ENCODE data around the gene ANKRD17.

GRCh38 chr4:73234712-73235111 is 23.9 kb downstream of the ANKRD17 start:
- TF ChIP-seq, protein P1, sequence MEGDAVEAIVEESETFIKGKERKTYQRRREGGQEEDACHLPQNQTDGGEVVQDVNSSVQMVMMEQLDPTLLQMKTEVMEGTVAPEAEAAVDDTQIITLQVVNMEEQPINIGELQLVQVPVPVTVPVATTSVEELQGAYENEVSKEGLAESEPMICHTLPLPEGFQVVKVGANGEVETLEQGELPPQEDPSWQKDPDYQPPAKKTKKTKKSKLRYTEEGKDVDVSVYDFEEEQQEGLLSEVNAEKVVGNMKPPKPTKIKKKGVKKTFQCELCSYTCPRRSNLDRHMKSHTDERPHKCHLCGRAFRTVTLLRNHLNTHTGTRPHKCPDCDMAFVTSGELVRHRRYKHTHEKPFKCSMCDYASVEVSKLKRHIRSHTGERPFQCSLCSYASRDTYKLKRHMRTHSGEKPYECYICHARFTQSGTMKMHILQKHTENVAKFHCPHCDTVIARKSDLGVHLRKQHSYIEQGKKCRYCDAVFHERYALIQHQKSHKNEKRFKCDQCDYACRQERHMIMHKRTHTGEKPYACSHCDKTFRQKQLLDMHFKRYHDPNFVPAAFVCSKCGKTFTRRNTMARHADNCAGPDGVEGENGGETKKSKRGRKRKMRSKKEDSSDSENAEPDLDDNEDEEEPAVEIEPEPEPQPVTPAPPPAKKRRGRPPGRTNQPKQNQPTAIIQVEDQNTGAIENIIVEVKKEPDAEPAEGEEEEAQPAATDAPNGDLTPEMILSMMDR (IDR thresholded peaks at IDR 0.05): no peak
- no peak for TF ChIP-seq POLR2A (IDR thresholded peaks at IDR 0.05)

Data from uterus (tissue), 2 donors.